VCaP (cell line): ENCODE measurements around the gene STMN3.

Source experiments
- H3K27ac ChIP-seq: fragments of 450-650 bp; 2 replicates; pipeline ENCODE4 v1.5.1; 2017
- TF ChIP-seq, protein P1 (sequence below): fragments of 450-650 bp; conservative IDR thresholded peaks from 2 replicates; pipeline ENCODE4 v1.5.1; 2017; ENCODE audit warnings: mild to moderate bottlenecking, moderate library complexity

The STMN3 gene

DNA sequence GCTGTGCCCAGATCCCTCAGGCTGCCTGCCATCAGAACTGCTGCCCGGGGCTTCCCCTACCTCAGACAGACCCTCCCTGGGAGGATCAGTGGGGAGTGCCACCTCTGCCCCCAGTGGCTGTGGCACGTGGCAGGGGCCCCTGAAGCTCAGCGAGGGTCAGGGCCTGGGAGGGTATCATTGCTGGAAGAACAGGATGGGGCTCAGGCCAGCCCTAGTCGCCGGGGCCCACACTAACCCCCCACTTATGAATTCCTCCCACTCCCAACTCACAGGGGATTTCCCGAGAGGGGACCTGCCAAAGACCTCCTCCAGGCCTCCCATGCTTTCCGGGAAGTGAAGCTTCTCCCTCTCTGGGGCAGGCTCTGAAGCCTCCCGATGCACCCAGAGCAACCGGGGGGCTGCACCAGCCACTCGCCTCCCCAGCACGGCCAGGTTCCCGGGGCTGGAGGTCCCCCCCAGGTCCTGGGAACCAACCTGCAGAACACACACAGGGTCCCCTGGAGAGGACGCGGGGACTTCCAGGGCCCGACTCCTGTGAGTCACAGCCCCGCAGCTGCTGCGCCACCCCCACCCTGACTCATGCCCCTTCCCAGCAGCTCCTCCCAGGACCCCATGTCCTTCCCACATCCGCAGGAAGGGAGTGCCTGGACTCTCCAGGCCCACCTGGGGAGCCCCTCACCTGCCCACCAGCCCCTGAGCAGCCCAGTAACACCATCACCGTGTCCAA lies 45.7 kb upstream of the STMN3 start:
- no peak overlapping the region for H3K27ac ChIP-seq

DNA sequence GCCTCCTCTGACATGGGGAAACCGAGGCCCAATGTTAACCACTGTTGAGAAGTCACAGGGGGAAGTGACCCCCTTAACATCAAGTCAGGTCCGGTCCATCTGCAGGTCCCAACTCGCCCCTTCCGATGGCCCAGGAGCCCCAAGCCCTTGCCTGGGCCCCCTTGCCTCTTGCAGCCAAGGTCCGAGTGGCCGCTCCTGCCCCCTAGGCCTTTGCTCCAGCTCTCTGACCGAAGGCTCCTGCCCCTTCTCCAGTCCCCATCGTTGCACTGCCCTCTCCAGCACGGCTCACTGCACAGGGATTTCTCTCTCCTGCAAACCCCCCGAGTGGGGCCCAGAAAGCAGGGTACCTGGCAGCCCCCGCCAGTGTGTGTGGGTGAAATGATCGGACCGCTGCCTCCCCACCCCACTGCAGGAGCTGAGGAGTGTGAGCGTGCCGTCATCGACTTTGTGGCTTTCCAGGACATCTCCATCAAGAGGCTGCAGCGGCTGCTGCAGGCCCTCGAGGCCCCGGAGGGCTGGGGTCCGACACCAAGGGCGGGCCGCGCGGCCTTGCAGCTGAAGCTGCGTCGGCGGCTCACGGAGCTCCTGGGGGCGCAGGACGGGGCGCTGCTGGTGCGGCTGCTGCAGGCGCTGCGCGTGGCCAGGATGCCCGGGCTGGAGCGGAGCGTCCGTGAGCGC lies 44.8 kb upstream of the STMN3 start:
- H3K27ac ChIP-seq: no peak overlapping the region
- TF ChIP-seq, protein P1, sequence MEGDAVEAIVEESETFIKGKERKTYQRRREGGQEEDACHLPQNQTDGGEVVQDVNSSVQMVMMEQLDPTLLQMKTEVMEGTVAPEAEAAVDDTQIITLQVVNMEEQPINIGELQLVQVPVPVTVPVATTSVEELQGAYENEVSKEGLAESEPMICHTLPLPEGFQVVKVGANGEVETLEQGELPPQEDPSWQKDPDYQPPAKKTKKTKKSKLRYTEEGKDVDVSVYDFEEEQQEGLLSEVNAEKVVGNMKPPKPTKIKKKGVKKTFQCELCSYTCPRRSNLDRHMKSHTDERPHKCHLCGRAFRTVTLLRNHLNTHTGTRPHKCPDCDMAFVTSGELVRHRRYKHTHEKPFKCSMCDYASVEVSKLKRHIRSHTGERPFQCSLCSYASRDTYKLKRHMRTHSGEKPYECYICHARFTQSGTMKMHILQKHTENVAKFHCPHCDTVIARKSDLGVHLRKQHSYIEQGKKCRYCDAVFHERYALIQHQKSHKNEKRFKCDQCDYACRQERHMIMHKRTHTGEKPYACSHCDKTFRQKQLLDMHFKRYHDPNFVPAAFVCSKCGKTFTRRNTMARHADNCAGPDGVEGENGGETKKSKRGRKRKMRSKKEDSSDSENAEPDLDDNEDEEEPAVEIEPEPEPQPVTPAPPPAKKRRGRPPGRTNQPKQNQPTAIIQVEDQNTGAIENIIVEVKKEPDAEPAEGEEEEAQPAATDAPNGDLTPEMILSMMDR: no peak

More for the DNA sequence above, 45.7 kb upstream of the STMN3 start:
- TF ChIP-seq, protein P1: no peak

DNA sequence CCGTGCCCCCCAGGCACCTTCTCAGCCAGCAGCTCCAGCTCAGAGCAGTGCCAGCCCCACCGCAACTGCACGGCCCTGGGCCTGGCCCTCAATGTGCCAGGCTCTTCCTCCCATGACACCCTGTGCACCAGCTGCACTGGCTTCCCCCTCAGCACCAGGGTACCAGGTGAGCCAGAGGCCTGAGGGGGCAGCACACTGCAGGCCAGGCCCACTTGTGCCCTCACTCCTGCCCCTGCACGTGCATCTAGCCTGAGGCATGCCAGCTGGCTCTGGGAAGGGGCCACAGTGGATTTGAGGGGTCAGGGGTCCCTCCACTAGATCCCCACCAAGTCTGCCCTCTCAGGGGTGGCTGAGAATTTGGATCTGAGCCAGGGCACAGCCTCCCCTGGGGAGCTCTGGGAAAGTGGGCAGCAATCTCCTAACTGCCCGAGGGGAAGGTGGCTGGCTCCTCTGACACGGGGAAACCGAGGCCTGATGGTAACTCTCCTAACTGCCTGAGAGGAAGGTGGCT lies 44.2 kb upstream of the STMN3 start:
- TF ChIP-seq, protein P1: no peak
- peak overlapping the region; percentile 33; the same call in 1 of the 2 replicates for H3K27ac ChIP-seq

DNA sequence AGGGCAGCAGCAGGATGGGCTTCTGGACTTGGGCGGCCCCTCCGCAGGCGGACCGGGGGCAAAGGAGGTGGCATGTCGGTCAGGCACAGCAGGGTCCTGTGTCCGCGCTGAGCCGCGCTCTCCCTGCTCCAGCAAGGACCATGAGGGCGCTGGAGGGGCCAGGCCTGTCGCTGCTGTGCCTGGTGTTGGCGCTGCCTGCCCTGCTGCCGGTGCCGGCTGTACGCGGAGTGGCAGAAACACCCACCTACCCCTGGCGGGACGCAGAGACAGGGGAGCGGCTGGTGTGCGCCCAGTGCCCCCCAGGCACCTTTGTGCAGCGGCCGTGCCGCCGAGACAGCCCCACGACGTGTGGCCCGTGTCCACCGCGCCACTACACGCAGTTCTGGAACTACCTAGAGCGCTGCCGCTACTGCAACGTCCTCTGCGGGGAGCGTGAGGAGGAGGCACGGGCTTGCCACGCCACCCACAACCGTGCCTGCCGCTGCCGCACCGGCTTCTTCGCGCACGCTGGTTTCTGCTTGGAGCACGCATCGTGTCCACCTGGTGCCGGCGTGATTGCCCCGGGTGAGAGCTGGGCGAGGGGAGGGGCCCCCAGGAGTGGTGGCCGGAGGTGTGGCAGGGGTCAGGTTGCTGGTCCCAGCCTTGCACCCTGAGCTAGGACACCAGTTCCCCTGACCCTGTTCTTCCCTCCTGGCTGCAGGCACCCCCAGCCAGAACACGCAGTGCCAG lies 43.6 kb upstream of the STMN3 start, which contains the start of gene TNFRSF6B:
TNFRSF6B (plus strand) TSS at position 25 of the 729 bp plus-strand sequence; CDS start at position 141, 116 bp downstream.
- TF ChIP-seq, protein P1: no peak
- peak within 1 kb of the TSS; percentile 33 for H3K27ac ChIP-seq

DNA sequence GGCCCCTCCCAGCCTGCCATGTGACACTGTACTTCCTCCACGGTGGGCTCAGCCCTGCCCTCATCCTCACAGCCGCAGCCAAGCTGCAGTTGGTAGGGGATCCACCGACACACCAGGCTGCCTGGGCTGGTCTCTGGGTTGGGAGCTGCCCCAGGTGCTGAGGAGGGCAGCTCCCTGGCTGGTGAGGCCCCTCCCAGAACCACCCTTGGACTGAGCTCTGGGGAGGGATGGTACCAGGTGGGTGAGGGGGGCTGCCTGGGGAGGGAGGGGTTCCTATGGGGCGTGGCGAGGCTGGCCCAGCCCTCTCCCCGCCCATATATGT lies 43.0 kb upstream of the STMN3 start:
- peak overlapping the region; percentile 33 for H3K27ac ChIP-seq
- TF ChIP-seq, protein P1: no peak

DNA sequence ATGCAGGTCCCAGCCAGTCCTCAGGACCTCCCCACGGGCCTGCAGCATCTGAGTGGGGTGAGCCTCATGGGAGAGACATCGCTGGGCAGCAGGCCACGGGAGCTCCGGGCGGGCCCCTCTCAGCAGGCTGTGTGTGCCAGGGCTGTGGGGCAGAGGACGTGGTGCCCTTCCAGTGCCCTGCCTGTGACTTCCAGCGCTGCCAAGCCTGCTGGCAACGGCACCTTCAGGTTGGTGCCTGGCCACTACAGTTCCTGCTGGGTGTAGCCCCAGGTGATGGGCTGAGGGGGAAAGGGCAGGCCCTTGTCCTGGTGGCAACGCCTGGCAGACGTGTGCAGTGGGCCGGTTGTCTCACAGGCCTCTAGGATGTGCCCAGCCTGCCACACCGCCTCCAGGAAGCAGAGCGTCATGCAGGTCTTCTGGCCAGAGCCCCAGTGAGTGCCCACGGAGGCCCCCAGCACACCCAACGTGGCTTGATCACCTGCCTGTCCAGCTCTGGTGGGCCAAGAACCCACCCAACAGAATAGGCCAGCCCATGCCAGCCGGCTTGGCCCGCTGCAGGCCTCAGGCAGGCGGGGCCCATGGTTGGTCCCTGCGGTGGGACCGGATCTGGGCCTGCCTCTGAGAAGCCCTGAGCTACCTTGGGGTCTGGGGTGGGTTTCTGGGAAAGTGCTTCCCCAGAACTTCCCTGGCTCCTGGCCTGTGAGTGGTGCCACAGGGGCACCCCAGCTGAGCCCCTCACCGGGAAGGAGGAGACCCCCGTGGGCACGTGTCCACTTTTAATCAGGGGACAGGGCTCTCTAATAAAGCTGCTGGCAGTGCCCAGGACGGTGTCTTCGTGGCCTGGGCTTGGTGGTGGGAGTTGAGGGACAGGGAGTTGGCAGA lies 42.4 kb upstream of the STMN3 start:
- TF ChIP-seq, protein P1: no peak

More for the DNA sequence above, 42.4 kb upstream of the STMN3 start:
- peak overlapping the region; percentile 33 for H3K27ac ChIP-seq
